ENCODE data around the gene KCNJ1.

KCNJ1 gene

DNA sequence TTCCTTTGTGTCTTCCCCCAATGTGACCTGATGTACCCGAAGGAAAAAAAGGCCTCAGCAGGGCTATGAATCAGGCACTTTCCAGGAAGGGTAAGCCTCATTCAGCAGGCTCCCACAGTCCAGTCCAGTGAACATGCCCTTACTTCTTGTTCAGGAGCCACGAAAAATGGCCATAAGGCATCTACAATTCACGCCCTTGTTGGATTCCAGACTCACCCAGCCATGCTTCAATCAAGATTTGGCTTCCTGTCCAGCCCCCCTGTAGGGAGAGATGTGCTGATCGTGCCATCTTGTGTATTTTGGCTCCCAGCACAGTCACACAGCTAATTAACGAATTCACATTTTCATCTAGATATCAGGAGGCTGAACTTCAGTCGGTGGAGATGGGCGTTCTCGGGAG lies 14.1 kb upstream of the KCNJ1 start:
- no peak for FAIRE-seq

DNA sequence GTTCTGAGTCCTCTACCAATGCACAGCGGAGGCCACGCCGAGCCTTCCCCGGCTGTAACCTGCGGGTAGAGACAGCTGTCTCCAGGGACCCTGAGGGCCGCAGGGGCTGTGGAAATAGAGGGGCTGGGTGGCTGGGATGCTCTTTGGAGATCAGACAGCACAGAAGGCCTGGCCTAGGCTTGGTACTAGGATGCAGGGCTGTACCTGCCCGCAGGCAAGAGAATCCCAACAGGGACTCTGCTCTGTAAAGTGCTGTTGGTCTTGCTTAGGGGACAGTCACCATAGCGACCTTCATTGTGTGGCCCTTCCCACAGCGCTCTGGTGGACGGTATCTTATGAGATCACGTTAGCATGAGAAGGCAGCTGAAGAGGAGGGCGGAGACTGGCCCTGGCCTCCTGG lies 12.7 kb upstream of the KCNJ1 start:
- no peak for FAIRE-seq

DNA sequence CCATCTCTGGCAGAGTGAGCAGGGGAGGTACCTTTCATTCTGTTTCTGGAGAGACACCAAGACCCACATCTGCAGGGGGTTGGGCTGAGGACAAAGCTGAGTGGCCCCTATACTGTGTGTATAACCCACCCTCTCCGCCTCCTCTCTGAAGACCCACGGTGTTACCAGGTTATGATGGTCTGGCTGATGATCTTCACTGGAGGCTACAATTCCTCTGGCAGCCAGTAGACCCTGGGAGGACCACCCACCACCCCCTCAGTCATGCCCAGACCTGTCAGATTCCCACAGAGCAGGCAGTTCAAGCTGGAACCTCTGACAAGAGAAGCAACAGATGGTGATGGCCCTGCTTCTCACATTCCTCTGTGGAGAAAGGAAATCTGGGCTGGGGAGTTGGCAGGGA lies 11.4 kb upstream of the KCNJ1 start:
- FAIRE-seq, result no peak

DNA sequence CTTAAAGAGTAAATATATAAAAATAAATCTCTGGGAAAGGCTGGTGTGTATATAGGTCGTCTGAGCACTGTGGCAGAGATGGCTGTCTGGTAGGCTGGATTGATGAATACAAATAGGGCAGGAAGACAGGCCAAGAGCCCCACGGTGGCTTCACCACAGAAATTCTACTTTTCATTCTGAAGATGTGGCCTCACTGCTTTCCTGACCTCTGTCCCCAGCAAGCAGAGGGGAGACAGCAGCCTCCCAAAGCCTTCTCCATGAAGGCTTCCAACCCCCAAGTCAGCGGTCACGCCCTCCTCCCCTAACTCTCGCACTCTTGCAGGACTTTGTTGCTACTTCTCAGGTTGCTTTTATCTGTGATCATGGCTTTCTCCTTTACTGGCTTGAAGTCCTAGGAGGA lies 10.6 kb upstream of the KCNJ1 start:
- no peak for FAIRE-seq

DNA sequence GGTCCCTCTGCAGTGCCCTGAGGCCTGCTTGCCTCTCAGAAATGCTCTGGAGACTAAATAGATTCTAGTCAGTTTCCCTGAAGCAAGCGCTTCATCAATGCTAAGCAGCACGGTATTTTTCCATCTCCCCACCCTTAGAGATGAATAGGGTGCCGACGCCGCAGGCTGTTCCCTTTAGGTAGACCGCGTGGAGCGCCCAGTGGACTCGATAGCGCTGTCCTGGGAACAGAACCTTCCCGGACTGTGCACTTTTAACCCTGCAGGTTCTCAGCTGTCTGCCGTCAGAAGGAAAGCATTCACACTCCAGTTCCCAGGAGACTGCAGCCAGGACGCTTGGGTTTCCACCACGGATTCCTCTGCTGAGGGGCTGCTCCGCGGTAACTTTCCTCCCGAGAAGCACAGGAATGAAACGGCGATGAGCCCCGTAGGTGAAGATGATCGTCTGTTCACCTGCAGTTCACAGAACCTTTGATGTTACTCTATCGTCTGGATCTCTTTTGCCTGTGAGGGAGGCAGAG lies 9.1 kb upstream of the KCNJ1 start:
- FAIRE-seq, result no peak

DNA sequence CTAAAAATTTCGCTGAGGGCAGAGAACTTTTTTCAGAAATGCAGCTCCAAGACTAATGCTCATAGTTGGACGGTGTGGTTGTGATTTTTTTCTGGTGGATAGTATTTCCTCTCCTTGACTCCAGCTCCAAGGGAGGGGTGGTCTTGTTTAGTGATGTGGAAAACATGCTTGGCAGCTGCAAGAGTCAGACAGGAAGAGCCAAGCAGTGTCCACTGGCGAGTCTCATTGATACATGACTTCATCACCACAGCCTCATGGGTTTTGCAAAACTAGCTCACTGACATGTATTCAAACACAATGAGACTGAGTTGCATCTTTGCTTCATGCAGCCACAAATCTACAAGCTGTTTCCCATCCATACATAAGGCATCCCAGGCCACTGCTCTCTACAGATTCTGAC lies 7.3 kb upstream of the KCNJ1 start:
- no peak for FAIRE-seq

GRCh38 chr11:128872594-128872993 lies 5.5 kb upstream of the KCNJ1 start:
- no peak for FAIRE-seq

GRCh38 chr11:128872094-128872493 lies 5.0 kb upstream of the KCNJ1 start:
- no peak for FAIRE-seq

GRCh38 chr11:128871168-128871610 lies 4.1 kb upstream of the KCNJ1 start:
- FAIRE-seq, result no peak

DNA sequence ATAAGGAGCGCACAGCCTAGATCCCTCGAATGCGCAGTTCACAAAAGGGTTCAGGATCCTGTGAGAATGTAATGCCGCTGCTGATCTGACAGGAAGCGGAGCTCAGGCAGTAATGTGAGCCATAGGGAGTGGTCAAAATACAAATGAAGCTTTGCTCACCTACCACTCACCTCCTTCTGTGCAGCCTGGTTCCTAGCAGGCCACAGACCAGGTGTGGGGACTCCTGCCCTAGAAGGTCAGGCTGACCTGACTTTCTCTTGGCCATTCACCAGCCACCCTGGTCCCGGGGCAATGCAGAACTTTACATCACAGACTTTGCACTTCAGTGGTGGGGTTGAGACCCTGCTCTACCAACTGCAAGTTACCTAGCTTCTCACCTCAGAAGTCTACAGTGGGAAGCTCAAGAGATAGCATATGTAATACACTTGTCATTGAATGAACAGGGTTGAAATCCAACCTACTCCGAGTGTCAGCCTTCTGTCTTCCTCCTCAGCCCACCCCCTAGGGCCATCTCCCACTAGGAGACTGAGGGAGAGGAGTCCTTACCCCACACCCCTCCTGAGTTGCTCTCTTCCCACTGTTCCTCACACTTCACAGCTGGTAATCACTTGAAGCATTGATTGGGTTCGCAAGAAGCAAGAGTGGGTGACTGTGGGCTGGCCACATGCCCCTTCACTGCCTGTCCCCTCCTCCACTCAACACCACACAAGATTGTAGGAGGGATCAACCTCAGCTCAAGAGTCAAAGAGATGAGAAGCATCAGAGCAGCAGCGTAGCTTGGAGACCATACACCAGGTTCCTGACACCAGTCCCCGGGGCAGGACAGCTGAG lies 2.0 kb upstream of the KCNJ1 start:
- no peak for FAIRE-seq

DNA sequence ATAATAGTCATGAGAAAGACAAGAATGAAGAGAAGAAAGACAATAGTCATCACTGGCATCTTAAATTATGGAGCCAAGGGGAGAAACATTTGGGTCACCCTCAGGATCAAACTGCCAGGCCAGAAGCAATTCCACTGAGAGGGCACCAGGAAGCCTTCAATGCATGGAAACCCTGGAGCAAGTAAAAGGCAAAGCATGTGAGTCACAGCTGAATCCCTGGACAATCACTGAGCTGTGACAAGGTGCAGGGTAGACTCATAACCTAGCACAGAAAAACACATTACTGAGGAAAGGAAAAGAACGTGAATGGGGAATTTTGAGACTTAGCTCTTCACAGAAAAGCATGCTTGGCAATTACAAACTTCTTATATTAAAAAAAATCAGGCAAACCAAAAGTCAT lies 1.6 kb downstream of the KCNJ1 start:
- FAIRE-seq, result no peak

GRCh38 chr11:128862908-128863660 lies 4.0 kb downstream of the KCNJ1 start:
- FAIRE-seq, result no peak

GRCh38 chr11:128862406-128862805 lies 4.7 kb downstream of the KCNJ1 start:
- FAIRE-seq, result no peak

- FAIRE-seq, result no peak
These were observed 6.3 kb downstream of the KCNJ1 start for GRCh38 chr11:128860571-128861361.

DNA sequence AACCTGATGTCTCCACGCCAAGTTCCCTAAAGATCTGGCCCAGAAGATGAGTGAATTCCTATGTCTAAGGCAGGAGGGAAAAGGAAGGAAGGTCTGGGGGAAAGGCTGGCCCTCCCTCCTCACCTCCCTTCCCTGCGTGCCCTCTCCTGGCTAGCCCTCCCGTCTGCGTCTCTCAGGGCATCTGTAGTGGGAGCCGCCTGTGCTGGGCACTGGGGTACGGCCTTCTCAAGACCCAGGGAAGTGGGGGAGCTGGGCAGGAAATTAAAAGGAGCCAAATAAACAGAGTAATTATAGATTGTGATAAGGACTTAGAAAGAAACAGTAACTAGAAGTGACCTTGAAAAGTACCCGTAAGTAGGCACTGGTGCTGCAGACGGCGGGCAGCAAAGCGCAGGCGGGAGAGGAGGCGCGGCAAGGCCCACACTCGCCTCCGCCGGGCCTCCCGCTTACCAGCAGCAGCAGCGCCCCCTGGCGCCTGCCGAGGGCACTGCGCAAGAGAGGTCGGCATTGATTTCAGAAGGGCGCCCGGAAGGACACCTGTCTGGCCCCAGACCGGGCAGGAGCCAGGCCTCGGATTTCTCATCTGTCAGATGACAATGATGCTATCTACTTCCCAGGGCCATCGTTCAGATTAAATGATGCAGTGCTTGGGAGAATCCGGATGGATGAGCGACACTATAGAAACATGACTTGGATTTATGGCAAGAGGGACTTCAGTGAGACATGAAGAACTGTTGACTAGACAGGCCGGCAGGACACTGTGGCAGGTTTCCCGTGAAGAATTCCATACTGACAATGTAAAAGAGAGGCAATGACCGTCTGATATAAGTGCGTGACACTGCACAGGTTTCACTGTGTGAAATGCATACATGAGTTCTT lies 7.3 kb downstream of the KCNJ1 start:
- FAIRE-seq, result no peak

DNA sequence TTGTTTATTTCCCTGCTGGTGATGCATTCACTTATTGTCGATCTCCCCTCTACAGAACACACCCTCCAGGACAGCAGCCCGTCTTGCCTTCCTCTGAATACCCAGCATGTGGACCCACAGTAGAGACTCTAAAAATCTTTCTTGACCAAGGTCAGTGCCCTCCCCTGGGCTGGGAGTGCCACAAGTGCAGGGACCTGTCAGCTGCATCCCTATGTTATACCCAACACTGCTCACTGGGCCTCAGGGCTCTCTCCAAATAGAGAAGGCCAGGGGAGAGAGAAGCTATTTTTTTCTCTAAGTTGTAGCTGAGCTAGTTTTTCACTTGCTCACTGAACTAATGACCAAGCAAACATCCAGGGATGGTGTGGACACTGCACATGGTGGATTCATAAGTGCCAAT lies 9.8 kb downstream of the KCNJ1 start:
- FAIRE-seq, result no peak

DNA sequence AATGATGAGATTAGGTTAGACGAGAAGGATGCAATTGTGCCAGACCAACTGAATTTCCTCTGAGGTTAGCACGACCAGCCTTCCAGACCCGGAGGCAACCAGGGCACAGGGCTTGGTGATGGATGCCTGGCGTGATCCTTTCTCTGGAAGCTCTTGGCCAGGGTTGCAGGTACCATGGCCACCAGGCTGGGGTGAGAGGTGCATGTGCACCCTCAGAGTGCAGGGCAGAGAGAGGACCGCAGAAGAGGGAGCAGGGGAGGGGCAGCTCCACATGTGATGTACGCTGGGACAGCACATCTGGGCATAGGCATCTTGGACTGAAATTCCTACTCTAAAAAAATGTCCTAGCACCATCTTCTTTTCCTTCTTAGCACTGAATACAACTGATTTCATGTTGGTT lies 10.9 kb downstream of the KCNJ1 start:
- FAIRE-seq, result no peak

GRCh38 chr11:128854841-128855240 lies 12.3 kb downstream of the KCNJ1 start:
- FAIRE-seq, result no peak

- no peak for FAIRE-seq
These were observed 13.5 kb downstream of the KCNJ1 start for GRCh38 chr11:128853559-128853958.

DNA sequence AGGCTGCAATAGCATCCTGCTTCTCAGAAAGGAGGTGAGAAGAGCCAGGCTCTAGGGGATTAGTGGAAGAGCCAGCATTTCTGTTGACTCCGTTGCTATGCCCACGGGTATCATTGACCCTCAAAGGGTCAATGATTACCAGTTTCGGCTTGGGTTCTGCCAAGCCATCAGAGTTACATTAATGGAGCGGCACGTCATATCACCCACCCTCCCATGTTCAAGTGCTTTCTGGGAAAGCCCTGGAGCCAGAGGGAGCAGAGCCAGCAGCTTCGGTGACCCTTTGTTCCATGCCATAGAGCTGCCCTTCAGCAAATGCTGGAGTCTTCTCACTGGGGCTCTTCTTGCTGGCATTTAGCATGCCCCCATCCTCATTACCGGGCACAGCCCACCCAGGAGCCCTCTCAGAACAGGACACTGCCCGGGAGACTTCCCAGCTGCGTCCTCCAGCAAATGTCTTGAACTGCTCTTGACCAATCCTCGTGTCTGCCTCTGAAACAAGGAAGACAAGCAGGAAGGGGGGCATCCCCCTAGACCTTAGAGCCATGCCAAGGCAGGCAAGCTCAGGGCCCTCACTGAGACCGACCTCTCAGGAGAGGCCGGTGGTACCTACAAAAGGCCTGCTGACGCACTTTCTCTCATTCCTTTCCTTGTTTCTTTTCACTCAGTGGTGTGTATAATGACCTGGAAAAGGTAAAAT lies 14.6 kb downstream of the KCNJ1 start:
- FAIRE-seq, result no peak

GRCh38 chr11:128848815-128849455 lies 18.2 kb downstream of the KCNJ1 start:
- no peak for FAIRE-seq

Data from colon (tissue), 2 donors.